BLaER1 (cell line): ENCODE measurements around the gene PLCG2.
"Not testable (repeated sequence)": the region's sequence is repeated elsewhere in the genome, so short reads cannot be mapped to it uniquely, and the experiment has no call there.

ENCODE experiments used
- H3K27ac ChIP-seq: shearing (Covaris generic); formaldehyde crosslinking; 2 replicates; pipeline ENCODE4 v1.8.1; 2022
- H3K27me3 ChIP-seq: shearing (Covaris generic); formaldehyde crosslinking; 2 replicates; pipeline ENCODE4 v1.8.1; 2022
- H3K36me3 ChIP-seq: shearing (Covaris generic); formaldehyde crosslinking; 2 replicates; pipeline ENCODE4 v1.8.1; 2022
- H3K4me1 ChIP-seq: shearing (Covaris generic); formaldehyde crosslinking; 2 replicates; pipeline ENCODE4 v1.8.1; 2022
- H3K4me2 ChIP-seq: shearing (Covaris generic); formaldehyde crosslinking; 2 replicates; pipeline ENCODE4 v1.8.1; 2022
- H3K4me3 ChIP-seq: shearing (Covaris generic); formaldehyde crosslinking; 2 replicates; pipeline ENCODE4 v1.8.1; 2022
- H3K9ac ChIP-seq: shearing (Covaris generic); formaldehyde crosslinking; 2 replicates; pipeline ENCODE4 v1.8.1; 2022
- H3K9me3 ChIP-seq: shearing (Covaris generic); formaldehyde crosslinking; 2 replicates; pipeline ENCODE4 v1.8.1; 2022
- H4K20me1 ChIP-seq: shearing (Covaris generic); formaldehyde crosslinking; 2 replicates; pipeline ENCODE4 v1.8.1; 2022
- Cebpa-rat ChIP-seq: shearing (Covaris generic); IDR thresholded peaks from 2 replicates; pipeline ENCODE4 v1.8.1; 2022

PLCG2 gene

DNA sequence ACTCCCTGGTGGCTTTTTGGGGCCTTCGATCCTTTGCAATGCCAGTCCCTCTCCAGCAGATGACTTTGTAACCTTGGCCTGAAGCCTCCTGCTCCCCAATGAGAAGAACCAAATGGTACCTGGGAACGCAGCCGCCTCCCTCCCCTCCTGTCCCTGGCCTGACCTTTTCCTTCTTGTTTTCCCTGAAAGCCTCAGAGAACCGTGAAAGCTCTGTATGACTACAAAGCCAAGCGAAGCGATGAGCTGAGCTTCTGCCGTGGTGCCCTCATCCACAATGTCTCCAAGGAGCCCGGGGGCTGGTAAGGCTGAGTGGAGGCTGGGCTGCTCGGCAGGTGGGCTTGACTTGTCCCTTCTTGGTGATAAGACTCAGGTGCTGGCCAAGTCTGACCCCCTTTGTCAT is 144.2 kb downstream of the PLCG2 start:
- Histone ChIP-seq H3K27ac (no peak overlapping the region), H3K9me3 (no peaks in the 10 kb centered on the region), H3K4me1 (no peaks in the 10 kb centered on the region), H3K4me2 (no peak overlapping the region), H4K20me1 (no peaks in the 10 kb centered on the region), H3K36me3 (peaks cover 75% of the 10 kb centered on the region), H3K4me3 (no peak overlapping the region), H3K9ac (no peak overlapping the region), H3K27me3 (no peaks in the 10 kb centered on the region)
- TF ChIP-seq Cebpa-rat = no peak

DNA sequence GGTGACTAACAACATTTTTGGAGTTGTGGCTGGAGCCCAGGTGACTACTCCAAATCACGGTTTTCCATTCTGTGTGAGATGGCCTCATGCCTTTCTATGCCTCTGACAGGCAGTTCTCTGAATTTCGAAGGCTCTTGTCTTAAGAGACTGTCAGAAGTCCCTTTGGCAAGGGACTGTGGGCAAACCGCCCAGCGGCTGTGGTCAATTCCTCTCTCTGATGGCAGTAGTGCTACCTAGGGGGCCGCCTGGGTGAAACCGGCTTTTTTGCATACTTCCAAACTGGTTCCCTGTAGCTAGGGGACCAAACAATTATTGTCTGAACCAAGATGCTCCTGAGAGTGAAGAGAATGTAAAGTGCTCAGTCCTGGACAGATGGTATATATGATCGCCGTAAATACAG is 145.9 kb downstream of the PLCG2 start:
- Histone ChIP-seq H4K20me1 (no peaks in the 10 kb centered on the region), H3K4me2 (no peak overlapping the region), H3K4me1 (no peaks in the 10 kb centered on the region), H3K36me3 (peaks cover 80% of the 10 kb centered on the region), H3K9me3 (no peaks in the 10 kb centered on the region), H3K4me3 (no peak overlapping the region), H3K27me3 (no peaks in the 10 kb centered on the region), H3K27ac (no peak overlapping the region), H3K9ac (no peak overlapping the region)
- no peak for TF ChIP-seq Cebpa-rat

DNA sequence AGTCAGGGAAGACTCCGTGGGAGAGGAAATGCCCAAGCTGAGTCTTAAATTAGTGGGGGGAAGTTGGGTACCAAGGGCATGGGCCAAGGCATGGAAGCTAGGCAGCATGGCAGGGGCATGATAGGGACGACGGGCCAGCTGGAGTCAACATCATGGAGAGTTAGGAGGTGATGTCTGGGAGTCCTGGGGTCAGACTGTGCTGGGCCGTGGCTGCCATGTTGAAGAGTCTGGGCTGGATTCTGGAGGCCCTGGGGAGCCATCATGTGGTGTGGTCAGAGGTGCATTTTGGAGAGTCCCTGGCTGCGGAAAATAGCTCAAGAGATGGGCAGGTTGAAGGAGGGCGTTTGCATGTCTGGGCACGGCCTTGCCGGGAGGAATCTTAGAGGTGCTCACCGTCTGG is 146.9 kb downstream of the PLCG2 start:
- Histone ChIP-seq H3K9me3 (no peaks in the 10 kb centered on the region), H3K36me3 (peaks cover 77% of the 10 kb centered on the region), H3K27me3 (no peaks in the 10 kb centered on the region), H3K27ac (no peak overlapping the region), H3K9ac (no peak overlapping the region), H4K20me1 (no peaks in the 10 kb centered on the region), H3K4me1 (no peaks in the 10 kb centered on the region), H3K4me3 (no peak overlapping the region), H3K4me2 (no peak overlapping the region)
- TF ChIP-seq Cebpa-rat = no peak

DNA sequence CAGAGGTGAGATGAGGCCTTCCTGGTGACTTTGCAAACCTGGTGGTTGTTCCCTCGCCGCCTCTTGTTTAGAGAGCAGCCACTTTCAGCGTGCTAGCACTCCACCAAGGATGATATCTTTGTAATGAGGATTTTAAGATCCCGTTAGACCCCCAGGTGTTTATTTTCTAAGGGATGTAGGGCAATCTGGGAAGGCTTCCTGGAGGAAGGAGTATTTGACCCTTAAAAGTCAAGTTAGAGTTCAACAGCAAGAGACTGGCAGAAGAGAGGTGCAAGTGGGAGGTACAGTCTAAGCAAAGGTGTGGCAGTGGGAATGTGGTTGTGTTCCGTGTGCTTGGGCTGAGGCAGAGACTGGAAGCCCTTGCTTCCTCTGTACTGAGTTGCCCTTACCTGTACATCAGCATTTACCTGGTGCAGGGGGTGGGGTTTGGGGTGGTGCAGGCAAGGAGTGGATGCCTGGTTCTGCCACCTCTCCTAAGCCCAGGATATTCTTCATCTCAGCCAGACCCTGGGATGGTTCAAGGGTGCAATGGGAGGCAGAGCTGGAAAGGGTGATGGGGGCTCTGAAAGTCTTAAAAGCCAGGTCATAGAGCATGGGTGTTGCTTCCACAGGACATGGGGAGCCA is 148.6 kb downstream of the PLCG2 start:
- Histone ChIP-seq H3K9me3 (no peaks in the 10 kb centered on the region), H3K27me3 (no peaks in the 10 kb centered on the region), H3K4me1 (no peaks in the 10 kb centered on the region), H4K20me1 (no peaks in the 10 kb centered on the region), H3K36me3 (peaks cover 77% of the 10 kb centered on the region), H3K4me3 (no peak overlapping the region), H3K9ac (no peak overlapping the region), H3K27ac (no peak overlapping the region), H3K4me2 (no peak overlapping the region)
- TF ChIP-seq Cebpa-rat = no peak

DNA sequence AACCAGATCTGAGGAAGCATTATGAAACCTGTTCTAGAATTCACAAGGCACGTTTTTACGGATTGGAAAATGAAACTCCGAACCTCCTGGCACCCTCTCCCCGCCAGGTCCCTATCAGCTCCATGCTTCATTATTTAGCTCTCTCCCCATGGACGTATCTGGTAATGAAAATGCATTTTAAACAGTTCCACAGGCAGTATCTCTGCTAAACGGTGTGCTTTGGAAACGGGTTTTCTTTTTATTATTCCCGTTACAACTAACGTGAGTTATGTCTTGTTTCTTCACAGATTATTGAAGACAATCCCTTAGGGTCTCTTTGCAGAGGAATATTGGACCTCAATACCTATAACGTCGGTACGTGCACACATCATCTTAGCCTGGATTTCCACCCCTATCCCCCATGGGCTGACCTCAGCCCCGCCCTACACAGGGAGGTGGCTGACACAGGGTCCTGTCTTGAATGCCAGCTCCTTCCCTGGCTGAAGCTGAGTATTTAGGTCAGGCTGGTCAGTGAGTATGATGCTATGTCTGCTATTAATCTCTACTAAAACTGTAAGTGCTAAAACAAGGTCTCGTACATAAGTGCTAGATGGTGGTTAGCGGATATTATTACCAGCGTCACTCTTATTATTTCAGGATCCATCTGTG is 149.3 kb downstream of the PLCG2 start:
- no peaks in the 10 kb centered on the region for H3K9me3 ChIP-seq
- no peak overlapping the region for H3K9ac ChIP-seq
- no peak overlapping the region for H3K4me2 ChIP-seq
- peaks cover 77% of the 10 kb centered on the region for H3K36me3 ChIP-seq
- H4K20me1 ChIP-seq = no peaks in the 10 kb centered on the region
- no peak overlapping the region for H3K4me3 ChIP-seq
- no peak for TF ChIP-seq Cebpa-rat
- H3K27ac ChIP-seq = no peak overlapping the region
- H3K4me1 ChIP-seq = no peaks in the 10 kb centered on the region
- H3K27me3 ChIP-seq = no peaks in the 10 kb centered on the region

DNA sequence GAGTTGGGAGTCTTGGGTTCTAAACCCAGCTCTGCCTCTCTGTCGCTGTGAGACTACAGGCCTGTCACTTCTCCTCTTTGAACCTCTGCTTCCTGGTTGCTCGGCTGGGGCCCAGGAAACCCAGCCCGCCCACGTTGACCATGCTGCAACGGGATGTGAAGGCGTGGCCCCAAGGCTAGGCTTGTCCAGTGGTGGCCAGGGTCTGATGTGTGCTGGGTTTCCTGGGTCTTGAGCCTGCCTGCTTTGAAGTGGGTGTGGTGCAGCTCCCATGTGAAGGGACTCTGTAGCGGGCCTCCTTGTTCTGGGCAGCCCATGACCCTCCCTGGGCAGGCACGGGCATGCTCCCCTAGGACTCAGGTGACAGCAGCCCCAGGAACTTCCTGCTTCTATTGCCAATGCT is 149.9 kb downstream of the PLCG2 start:
- Histone ChIP-seq H4K20me1 (no peaks in the 10 kb centered on the region), H3K27ac (no peak overlapping the region), H3K4me3 (no peak overlapping the region), H3K9me3 (no peaks in the 10 kb centered on the region), H3K4me2 (no peak overlapping the region), H3K27me3 (no peaks in the 10 kb centered on the region), H3K36me3 (peaks cover 77% of the 10 kb centered on the region), H3K4me1 (no peaks in the 10 kb centered on the region), H3K9ac (no peak overlapping the region)
- TF ChIP-seq Cebpa-rat = no peak

DNA sequence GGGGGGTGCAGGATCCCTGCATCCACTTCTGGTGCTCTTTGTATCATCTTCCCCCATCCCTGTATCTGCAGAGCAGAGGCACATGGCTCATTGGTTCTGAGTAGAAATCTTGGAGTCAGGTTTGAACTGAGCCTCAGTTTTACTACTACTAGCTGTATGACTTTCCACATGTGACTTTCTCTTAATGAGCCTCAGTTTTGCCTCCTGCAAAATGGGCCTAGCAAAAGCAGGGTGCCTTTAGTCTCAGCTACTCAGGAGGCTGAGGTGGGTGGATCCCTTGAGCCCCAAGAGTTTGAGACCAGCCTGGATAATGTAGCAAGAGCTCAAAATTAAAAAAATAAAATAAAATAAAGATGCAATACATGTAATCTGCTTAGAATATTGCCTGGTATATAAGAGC is 150.8 kb downstream of the PLCG2 start:
- Histone ChIP-seq H4K20me1 (no peaks in the 10 kb centered on the region), H3K9ac (no peak overlapping the region), H3K4me1 (no peaks in the 10 kb centered on the region), H3K27me3 (no peaks in the 10 kb centered on the region), H3K36me3 (peaks cover 77% of the 10 kb centered on the region), H3K4me2 (no peak overlapping the region), H3K9me3 (no peaks in the 10 kb centered on the region), H3K27ac (no peak overlapping the region), H3K4me3 (no peak overlapping the region)
- no peak for TF ChIP-seq Cebpa-rat

DNA sequence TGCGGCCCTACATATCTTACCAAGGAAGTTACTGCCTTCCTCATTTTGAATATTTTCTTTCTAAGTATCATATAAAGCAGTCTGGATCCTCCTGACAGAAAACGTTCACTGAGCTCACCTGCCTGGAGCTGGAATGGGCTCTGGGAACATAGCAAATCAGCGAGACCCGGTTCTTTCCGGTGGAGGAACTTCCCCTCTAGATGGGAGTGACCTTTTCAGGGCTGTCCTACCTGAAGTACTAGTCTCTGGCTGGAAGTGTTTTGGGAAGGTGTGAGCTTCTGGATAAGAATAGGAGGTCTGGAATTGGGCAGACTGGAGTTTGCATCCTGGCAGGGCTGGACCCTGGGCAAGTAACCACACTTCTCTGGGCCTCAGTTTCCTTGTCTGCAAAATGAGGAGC is 152.8 kb downstream of the PLCG2 start:
- Histone ChIP-seq H3K4me3 (no peak overlapping the region), H3K4me2 (no peak overlapping the region), H3K9me3 (no peaks in the 10 kb centered on the region), H3K27ac (no peak overlapping the region), H4K20me1 (no peaks in the 10 kb centered on the region), H3K9ac (no peak overlapping the region), H3K27me3 (no peaks in the 10 kb centered on the region), H3K36me3 (peaks cover 93% of the 10 kb centered on the region), H3K4me1 (no peaks in the 10 kb centered on the region)
- no peak for TF ChIP-seq Cebpa-rat

DNA sequence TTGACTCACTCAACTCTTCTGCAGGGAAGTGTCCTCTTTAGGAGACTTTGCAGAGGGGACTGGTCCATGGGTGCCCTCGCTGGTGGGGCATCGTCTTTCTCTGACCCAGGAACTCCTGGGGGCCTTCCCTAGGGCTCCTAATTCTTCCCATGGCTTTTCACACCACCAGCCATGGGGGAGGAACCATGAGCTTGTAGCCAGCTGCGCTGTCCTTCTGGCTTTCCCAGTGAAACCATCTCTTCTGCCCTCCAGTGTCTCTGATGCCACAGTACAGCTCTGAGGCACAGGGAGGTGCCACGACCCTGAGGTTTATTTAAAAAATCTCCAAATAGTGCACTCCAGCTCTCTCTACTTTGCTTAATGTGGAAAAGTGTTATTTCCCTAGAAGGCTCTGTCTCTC is 153.6 kb downstream of the PLCG2 start:
- H4K20me1 ChIP-seq = no peaks in the 10 kb centered on the region
- no peaks in the 10 kb centered on the region for H3K4me1 ChIP-seq
- H3K4me2 ChIP-seq = no peak overlapping the region
- TF ChIP-seq Cebpa-rat = no peak
- no peaks in the 10 kb centered on the region for H3K27me3 ChIP-seq
- H3K36me3 ChIP-seq = peaks cover 96% of the 10 kb centered on the region
- H3K9ac ChIP-seq = no peak overlapping the region
- H3K9me3 ChIP-seq = no peaks in the 10 kb centered on the region
- no peak overlapping the region for H3K27ac ChIP-seq
- H3K4me3 ChIP-seq = no peak overlapping the region

DNA sequence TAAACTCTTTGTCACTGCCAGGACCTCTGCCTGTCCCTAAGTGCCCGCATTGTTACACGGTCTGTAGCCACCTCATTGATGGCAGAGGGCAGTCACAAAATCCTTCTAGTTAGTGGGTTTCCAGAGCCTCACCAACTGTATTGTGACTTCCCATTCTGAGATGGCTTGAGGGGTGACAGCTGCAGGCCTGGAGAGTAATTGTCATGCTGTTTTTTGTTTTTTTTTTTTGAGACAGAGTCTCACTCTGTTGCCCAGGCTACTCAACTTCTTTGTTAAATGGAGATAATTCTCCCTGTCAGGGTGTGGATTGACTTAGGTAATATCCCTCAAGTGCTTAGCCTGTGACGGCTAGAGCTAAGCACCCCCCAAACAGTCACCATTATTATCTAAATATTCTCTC is 154.3 kb downstream of the PLCG2 start:
- H3K4me3 ChIP-seq = no peak overlapping the region
- no peaks in the 10 kb centered on the region for H4K20me1 ChIP-seq
- no peak overlapping the region for H3K27ac ChIP-seq
- no peak overlapping the region for H3K9ac ChIP-seq
- H3K4me2 ChIP-seq = no peak overlapping the region
- no peaks in the 10 kb centered on the region for H3K4me1 ChIP-seq
- no peaks in the 10 kb centered on the region for H3K27me3 ChIP-seq
- H3K36me3 ChIP-seq = peaks cover 95% of the 10 kb centered on the region
- TF ChIP-seq Cebpa-rat = no peak
- no peaks in the 10 kb centered on the region for H3K9me3 ChIP-seq

DNA sequence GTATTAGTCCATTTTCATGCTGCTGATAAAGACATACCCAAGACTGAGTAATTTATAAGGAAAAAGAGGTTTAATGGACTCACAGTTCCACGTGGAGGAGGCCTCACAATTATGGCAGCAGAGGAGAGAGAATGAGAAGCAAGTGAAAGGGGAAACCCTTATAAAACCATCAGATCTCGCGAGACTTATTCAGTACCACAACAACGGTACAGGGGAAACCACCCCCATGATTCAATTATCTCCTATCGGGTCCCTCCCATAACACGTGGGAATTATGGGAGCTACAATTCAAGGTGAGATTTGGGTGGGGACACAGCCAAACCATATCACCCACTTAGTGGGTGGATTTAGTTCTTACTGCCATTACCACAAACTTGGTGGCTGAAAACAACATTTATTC is 155.6 kb downstream of the PLCG2 start:
- H3K36me3 ChIP-seq = peaks cover 95% of the 10 kb centered on the region
- not testable (repeated sequence) for H3K4me1 ChIP-seq, H4K20me1 ChIP-seq, H3K9me3 ChIP-seq, H3K27me3 ChIP-seq, H3K9ac ChIP-seq, H3K4me3 ChIP-seq, H3K4me2 ChIP-seq, H3K27ac ChIP-seq
